Measurements from ENCODE around the gene ZNF652.
"Not testable (repeated sequence)": the region's sequence is repeated elsewhere in the genome, so short reads cannot be mapped to it uniquely, and the experiment has no call there.

ZNF652 gene

DNA sequence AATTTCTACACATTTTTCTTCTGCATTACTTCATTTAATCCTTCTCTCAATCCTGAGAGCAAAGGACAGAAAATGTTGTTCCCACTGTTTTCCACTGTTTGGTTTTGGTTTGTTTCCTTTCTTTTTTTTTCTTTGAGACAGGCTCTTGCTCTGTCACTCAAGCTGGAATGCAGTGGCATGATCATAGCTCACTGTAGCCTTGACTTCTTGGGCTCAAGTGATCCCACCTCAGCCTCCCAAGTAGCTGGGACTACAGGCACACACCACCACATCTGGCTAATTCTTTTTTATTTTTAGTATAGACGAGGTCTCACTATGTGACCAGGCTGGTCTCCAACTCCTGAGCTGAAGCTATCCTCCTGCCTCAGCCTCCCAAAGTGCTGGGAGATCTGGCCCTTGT lies 7.0 kb upstream of the ZNF652 start:
- no peak overlapping the region for H3K27ac ChIP-seq

DNA sequence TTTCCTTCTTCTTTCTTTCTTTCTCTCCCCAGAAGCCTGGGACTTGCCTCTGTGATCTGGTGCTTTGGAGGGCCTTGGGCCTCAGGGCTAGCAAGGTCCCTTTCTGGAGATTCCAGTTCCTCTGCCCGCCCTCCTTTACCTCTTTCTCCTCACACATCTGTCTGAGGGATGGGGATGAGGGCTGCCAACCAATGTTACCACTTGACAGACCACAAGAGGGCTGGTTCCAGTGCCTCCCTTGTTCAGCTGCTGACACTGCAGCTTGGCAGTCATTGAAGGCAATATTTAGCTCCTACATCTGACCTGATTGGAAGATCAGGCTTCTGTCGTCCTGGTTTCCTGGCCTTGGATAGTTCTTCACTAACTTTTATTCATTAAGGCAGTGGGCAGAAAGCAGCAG lies 3.6 kb upstream of the ZNF652 start:
- Histone ChIP-seq H3K27ac (no peak overlapping the region), H3K27me3 (no peaks in the 10 kb centered on the region), H3K4me3 (ENCODE audit: low read depth in 1 of 2, low read length in 1 of 2) (no peak overlapping the region), H3K9me3 (no peaks in the 10 kb centered on the region), H3K36me3 (no peaks in the 10 kb centered on the region), H3K4me1 (ENCODE audit: control insufficient read depth in 1 of 2, insufficient read depth in 1 of 2, low read depth in 1 of 2, low read length in 1 of 2) (peaks cover 24 to 26% of the 10 kb centered on the region in 2 experiments)
- TF ChIP-seq, protein P1, sequence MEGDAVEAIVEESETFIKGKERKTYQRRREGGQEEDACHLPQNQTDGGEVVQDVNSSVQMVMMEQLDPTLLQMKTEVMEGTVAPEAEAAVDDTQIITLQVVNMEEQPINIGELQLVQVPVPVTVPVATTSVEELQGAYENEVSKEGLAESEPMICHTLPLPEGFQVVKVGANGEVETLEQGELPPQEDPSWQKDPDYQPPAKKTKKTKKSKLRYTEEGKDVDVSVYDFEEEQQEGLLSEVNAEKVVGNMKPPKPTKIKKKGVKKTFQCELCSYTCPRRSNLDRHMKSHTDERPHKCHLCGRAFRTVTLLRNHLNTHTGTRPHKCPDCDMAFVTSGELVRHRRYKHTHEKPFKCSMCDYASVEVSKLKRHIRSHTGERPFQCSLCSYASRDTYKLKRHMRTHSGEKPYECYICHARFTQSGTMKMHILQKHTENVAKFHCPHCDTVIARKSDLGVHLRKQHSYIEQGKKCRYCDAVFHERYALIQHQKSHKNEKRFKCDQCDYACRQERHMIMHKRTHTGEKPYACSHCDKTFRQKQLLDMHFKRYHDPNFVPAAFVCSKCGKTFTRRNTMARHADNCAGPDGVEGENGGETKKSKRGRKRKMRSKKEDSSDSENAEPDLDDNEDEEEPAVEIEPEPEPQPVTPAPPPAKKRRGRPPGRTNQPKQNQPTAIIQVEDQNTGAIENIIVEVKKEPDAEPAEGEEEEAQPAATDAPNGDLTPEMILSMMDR (IDR thresholded peaks at IDR 0.05): no peak

More for the DNA sequence above, 7.0 kb upstream of the ZNF652 start:
- Histone ChIP-seq H3K4me3 (ENCODE audit: low read depth in 1 of 2, low read length in 1 of 2) (no peak overlapping the region), H3K27me3 (no peaks in the 10 kb centered on the region), H3K4me1 (ENCODE audit: control insufficient read depth in 1 of 2, insufficient read depth in 1 of 2, low read depth in 1 of 2, low read length in 1 of 2) (peaks cover 17 to 19% of the 10 kb centered on the region in 2 experiments), H3K9me3 (no peaks in the 10 kb centered on the region), H3K36me3 (no peaks in the 10 kb centered on the region)
- TF ChIP-seq, protein P1 (IDR thresholded peaks at IDR 0.05): no peak

DNA sequence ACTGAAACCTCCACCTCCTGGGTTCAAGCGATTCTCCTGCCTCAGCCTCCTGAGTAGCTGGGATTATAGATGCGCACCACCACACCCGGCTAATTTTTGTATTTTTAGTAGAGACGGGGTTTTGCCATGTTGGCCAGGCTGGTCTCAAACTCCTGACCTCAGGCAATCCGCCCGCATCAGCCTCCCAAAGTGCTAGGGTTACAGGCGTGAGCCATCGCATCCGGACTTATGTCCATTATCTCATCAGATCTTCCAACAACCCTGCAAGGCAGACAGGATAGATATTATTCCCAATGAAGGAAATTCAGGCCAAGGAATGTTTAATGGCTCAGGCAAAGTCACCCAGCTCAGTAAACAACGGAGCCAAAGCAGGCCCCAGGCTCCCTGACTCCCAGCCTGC lies 3.1 kb upstream of the ZNF652 start:
- H3K27me3 ChIP-seq; H3K9me3 ChIP-seq; H3K27ac ChIP-seq; H3K4me3 ChIP-seq (ENCODE audit: low read depth in 1 of 2, low read length in 1 of 2); H3K36me3 ChIP-seq: not testable (repeated sequence)
- H3K4me1 ChIP-seq (ENCODE audit: control insufficient read depth in 1 of 2, insufficient read depth in 1 of 2, low read depth in 1 of 2, low read length in 1 of 2): peaks cover 26% of the 10 kb centered on the region in 2 experiments

DNA sequence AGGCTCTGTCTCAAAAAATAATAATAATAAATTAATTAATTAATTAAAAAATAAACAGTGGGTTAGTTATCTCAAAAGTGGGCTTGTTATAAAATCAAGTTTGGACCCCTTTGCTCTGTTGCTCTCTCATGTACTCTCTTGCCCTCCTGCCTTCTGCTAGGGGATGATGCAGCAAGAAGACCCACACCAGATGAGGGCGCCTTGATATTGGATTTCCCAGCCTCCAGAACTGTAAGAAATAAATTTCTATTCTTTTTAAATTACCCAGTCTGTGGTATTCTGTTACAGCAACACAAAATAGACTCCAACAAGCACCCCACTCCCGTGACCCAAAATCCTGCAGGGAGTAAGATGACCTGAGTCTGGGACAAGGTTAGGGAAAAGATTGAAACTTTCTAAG lies 2.1 kb upstream of the ZNF652 start:
- H3K36me3 ChIP-seq: no peaks in the 10 kb centered on the region
- no peaks in the 10 kb centered on the region for H3K27me3 ChIP-seq
- peaks cover 30 to 36% of the 10 kb centered on the region in 2 experiments for H3K4me1 ChIP-seq (ENCODE audit: control insufficient read depth in 1 of 2, insufficient read depth in 1 of 2, low read depth in 1 of 2, low read length in 1 of 2)
- H3K27ac ChIP-seq: no peak overlapping the region
- H3K9me3 ChIP-seq: no peaks in the 10 kb centered on the region
- TF ChIP-seq, protein P1 (IDR thresholded peaks at IDR 0.05): no peak
- H3K4me3 ChIP-seq (ENCODE audit: low read depth in 1 of 2, low read length in 1 of 2): no peak overlapping the region

DNA sequence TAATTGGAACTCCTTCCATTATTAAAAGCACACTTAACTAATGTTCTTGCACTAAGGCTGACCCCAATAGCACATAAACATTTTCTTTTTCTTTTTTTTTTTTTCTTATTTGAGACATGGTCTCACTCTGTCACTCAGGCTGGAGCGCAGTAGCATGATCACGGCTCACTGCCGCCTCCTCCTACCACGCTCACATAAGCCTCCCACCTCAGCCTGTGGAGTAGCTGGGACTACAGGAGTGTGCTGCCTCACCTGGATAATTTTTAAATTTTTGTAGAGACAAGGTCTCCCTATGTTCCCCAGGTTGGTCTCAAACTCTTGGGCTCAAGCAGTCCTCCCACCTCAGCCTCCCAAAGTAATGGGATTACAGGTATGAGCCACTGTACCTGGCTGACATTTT lies 1.2 kb upstream of the ZNF652 start:
- H3K36me3 ChIP-seq: no peaks in the 10 kb centered on the region
- no peaks in the 10 kb centered on the region for H3K9me3 ChIP-seq
- H3K27ac ChIP-seq: peak overlapping the region; percentile 98
- TF ChIP-seq, protein P1 (IDR thresholded peaks at IDR 0.05): no peak
- H3K4me1 ChIP-seq (ENCODE audit: control insufficient read depth in 1 of 2, insufficient read depth in 1 of 2, low read depth in 1 of 2, low read length in 1 of 2): peaks cover 28 to 35% of the 10 kb centered on the region in 2 experiments
- H3K27me3 ChIP-seq: no peaks in the 10 kb centered on the region
- no peak overlapping the region for H3K4me3 ChIP-seq (ENCODE audit: low read depth in 1 of 2, low read length in 1 of 2)

DNA sequence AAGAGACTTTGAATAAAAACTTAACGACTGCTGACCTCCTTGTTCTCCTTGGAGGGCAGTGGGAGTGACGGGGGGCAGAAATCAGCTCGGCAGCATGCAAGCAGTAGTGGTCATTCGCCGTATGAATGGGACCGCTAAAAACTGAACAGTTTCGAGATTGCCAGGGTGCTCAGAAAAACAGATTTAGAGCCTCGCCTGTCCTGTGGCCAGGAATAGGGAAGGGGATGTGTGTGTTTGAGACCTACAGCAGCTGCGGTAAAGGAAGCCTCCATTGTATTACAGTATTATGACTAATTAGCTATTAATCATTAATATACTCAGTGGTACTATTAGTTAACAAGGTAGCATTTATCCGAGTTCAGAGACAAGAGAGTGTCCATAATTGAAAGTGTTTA lies 670 bp upstream of the ZNF652 start:
- Histone ChIP-seq H3K4me3 (ENCODE audit: low read depth in 1 of 2, low read length in 1 of 2) (peak overlapping the region; percentile 84 to 95), H3K27ac (peak overlapping the region; percentile 98), H3K9me3 (no peaks in the 10 kb centered on the region), H3K4me1 (ENCODE audit: control insufficient read depth in 1 of 2, insufficient read depth in 1 of 2, low read depth in 1 of 2, low read length in 1 of 2) (peaks cover 28 to 34% of the 10 kb centered on the region in 2 experiments), H3K36me3 (peaks cover under 1% of the 10 kb centered on the region), H3K27me3 (no peaks in the 10 kb centered on the region)
- TF ChIP-seq, protein P1 (IDR thresholded peaks at IDR 0.05): no peak
